SIG-M5 treated with dmso at 0.1 percent for 504 hours (cell line): Measurements from ENCODE around the gene ENPP5.
A peak's percentile ranks its signal among the peaks of the same experiment; 100 is the strongest.

Experiments used
- DNase-seq: peaks from one replicate; lab custom pipeline; 2025; ENCODE audit not compliant: unreplicated experiment; lab: John Stamatoyannopoulos, UW

ENPP5 gene

GRCh38 chr6:46115634-46116033, 55.1 kb downstream of the ENPP5 start:
- no peak for DNase-seq

- DNase-seq = peak; percentile 18
Observed at GRCh38 chr6:46113370-46113769, 57.4 kb downstream of the ENPP5 start.
